K562 (cell line): ENCODE data around the gene ANKS3. TPM values are rescaled to one million over a fixed set of nuclear protein-coding genes. Genes with fewer than 3 reads are reported as not detected.

Source experiments
- ARNT ChIP-seq, 2 experiments: fragments of 450-650 bp; IDR thresholded peaks; 2 replicates each; pipeline ENCODE4 v1.6.1; 2016; ENCODE audit warnings: mild to moderate bottlenecking in 1 of 2
- BCL6 ChIP-seq: fragments of 250-450 bp; sonication (Bioruptor Pico); IDR thresholded peaks from 2 replicates; pipeline ENCODE4 v1.4.0; 2020
- BHLHE40 ChIP-seq: IDR thresholded peaks from 2 replicates; pipeline ENCODE4 v1.6.1; 2011; ENCODE audit warnings: low read length, improper control_type of control experiment
- CBX2 ChIP-seq: fragments of 200-600 bp; sonication (generic); IDR thresholded peaks from one replicate; pipeline ENCODE4 v1.6.1; 2012; ENCODE audit warnings: mild to moderate bottlenecking, low read length, inconsistent platforms; ENCODE audit not compliant: insufficient read depth, poor library complexity, severe bottlenecking
- CBX3 ChIP-seq, 2 experiments: IDR thresholded peaks; 1 replicate in 1 of 2; 2 replicates in 1 of 2; pipeline ENCODE4 v1.6.1; 2012; ENCODE audit warnings: inconsistent platforms in 2 of 2, low read length in 2 of 2, borderline replicate concordance in 1 of 2, control low read depth in 1 of 2
- CSDE1 ChIP-seq, 2 experiments: fragments of 450-650 bp; IDR thresholded peaks; 2 replicates each; pipeline ENCODE4 v1.6.1; 2016; ENCODE audit warnings: mild to moderate bottlenecking in 1 of 2
- EHMT2 ChIP-seq: fragments of 450-650 bp; IDR thresholded peaks from 2 replicates; pipeline ENCODE4 v1.6.1; 2018; ENCODE audit warnings: antibody characterized with exemption
- FUS ChIP-seq: fragments of 200-400 bp; formaldehyde crosslinking; optimal IDR thresholded peaks from 2 replicates; pipeline ENCODE3; 2017; ENCODE audit warnings: low read depth, low read length
- KLF1 ChIP-seq: fragments of 450-650 bp; IDR thresholded peaks from 2 replicates; pipeline ENCODE4 v1.6.1; 2016; ENCODE audit warnings: missing genetic modification characterization, missing compliant biosample characterization
- KLF16 ChIP-seq: IDR thresholded peaks from 2 replicates; pipeline ENCODE4 v1.6.1; 2016; ENCODE audit warnings: antibody characterized with exemption
- RBM22 ChIP-seq: fragments of 200-400 bp; formaldehyde crosslinking; IDR thresholded peaks from 2 replicates; pipeline ENCODE4 v1.6.1; 2018; ENCODE audit warnings: low read length, low read depth; ENCODE audit not compliant: poor library complexity, severe bottlenecking
- SRSF9 ChIP-seq: fragments of 200-400 bp; formaldehyde crosslinking; IDR thresholded peaks from 2 replicates; pipeline ENCODE4 v1.6.1; 2017; ENCODE audit warnings: low read depth, low read length, borderline replicate concordance
- TAL1 ChIP-seq: fragments of 450-650 bp; IDR thresholded peaks from 2 replicates; pipeline ENCODE4 v1.6.1; 2016; ENCODE audit warnings: mild to moderate bottlenecking
- ZBTB1 ChIP-seq: sonication (generic); formaldehyde crosslinking; IDR thresholded peaks from 2 replicates; pipeline ENCODE4 v1.8.1; 2023; ENCODE audit warnings: missing genetic modification reagents, low read depth, mild to moderate bottlenecking, borderline replicate concordance
- ZNF316 ChIP-seq: fragments of 450-650 bp; IDR thresholded peaks from 2 replicates; pipeline ENCODE4 v1.6.1; 2016
- ZNF347 ChIP-seq: fragments of 450-650 bp; formaldehyde crosslinking; IDR thresholded peaks from 2 replicates; pipeline ENCODE4 v1.4.0; 2020; ENCODE audit warnings: low read depth, mild to moderate bottlenecking, moderate library complexity
- ZNF584 ChIP-seq: fragments of 200-800 bp; sonication (Bioruptor generic); IDR thresholded peaks from 2 replicates; pipeline ENCODE4 v1.6.1; 2016; ENCODE audit warnings: low read depth, mild to moderate bottlenecking, missing genetic modification characterization, missing compliant biosample characterization
- polyA plus RNA-seq, 8 experiments: library from polyadenylated mRNA; depleted of rRNA in 4 of 8; stranded (reverse) in 5 of 8; unstranded in 3 of 8; fragments of >200 nt; fragmentation: Nextera tagmentation in 2 of 8; fragmentation: Illumina TruSeq in 1 of 8; extraction: Ambion mirVana in 2 of 8; extraction: Trizol in 1 of 8; gene quantifications; 2 replicates each; pipeline versions ENCODE4 v1.2.1 to v1.2.3, GENCODE V29; 2011 to 2014; ENCODE audit warnings: inconsistent platforms in 1 of 8, missing spikeins in 1 of 8
- total RNA-seq, 7 experiments: library from RNA; depleted of rRNA in 6 of 7; stranded (reverse); fragments of >200 nt in 6 of 7; fragmentation: Illumina TruSeq in 2 of 7; extraction: Trizol in 2 of 7; gene quantifications; 2 replicates each; pipeline versions ENCODE4 v1.2.1 to v1.2.3, GENCODE V29; 2011 to 2021; ENCODE audit warnings: low replicate concordance in 1 of 7
- TF ChIP-seq, protein P1 (sequence below), 2 experiments: fragments of 450-650 bp in 1 of 2; IDR thresholded peaks; 2 replicates each; pipeline ENCODE4 v1.6.1; 2011 to 2017; ENCODE audit warnings: low read depth in 2 of 2, antibody characterized with exemption in 1 of 2, borderline replicate concordance in 1 of 2, low read length in 1 of 2, mild to moderate bottlenecking in 1 of 2, mixed read lengths in 1 of 2; ENCODE audit not compliant: control insufficient read depth in 1 of 2
- TF ChIP-seq, protein P2 (sequence below): fragments of 150-350 bp; conservative IDR thresholded peaks from 2 replicates; pipeline ENCODE4 v1.6.1; 2014; ENCODE audit warnings: low read length
- TF ChIP-seq, protein P3 (sequence below): fragments of 450-650 bp; formaldehyde crosslinking; IDR thresholded peaks from 2 replicates; pipeline ENCODE4 v1.4.0; 2020; ENCODE audit warnings: mild to moderate bottlenecking, moderate library complexity

ANKS3 gene
- total and polyA plus RNA-seq, 9 of the 15 experiments (the other 6 are each of a cell fraction or from before 2014, with no cell fraction given): 0.43 to 25.7 (median 14.8) TPM

DNA sequence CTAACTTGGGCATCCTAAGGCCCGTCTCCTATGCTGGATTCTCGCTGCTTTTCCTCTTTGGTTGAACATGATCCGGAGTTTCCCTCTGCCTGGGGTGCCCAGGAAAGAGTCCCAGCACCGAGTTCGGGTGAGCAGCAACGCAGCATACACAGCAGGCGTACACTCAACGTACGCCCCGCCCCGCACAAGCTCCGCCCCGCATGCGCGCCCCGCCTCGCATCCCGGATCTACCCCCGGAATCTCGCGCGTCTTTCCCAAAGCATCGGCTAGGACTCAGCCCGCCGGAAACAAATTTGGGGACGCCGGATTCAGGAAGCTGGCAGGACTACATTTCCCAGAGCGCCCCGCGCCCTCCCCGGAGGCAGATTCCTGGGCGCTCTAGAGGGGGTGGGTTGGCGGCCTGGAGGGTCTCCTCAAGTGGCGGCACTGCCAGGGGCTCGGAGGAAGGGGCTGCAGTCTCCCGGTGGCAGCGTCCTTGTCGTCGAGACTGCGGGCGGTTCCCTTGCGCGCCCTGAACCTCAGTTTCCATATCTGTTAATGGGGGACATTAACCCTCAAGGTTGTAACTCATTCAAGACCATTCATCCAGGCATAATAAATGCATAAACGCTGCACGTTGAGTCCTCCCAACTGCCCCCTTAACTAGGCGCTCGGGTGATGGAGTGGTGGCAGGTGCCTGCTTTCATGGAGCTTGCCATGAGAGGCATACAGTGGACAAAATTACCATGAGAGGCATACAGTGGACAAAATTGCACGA is 34.7 kb upstream of the ANKS3 start (continued):
- TF ChIP-seq, protein P1, sequence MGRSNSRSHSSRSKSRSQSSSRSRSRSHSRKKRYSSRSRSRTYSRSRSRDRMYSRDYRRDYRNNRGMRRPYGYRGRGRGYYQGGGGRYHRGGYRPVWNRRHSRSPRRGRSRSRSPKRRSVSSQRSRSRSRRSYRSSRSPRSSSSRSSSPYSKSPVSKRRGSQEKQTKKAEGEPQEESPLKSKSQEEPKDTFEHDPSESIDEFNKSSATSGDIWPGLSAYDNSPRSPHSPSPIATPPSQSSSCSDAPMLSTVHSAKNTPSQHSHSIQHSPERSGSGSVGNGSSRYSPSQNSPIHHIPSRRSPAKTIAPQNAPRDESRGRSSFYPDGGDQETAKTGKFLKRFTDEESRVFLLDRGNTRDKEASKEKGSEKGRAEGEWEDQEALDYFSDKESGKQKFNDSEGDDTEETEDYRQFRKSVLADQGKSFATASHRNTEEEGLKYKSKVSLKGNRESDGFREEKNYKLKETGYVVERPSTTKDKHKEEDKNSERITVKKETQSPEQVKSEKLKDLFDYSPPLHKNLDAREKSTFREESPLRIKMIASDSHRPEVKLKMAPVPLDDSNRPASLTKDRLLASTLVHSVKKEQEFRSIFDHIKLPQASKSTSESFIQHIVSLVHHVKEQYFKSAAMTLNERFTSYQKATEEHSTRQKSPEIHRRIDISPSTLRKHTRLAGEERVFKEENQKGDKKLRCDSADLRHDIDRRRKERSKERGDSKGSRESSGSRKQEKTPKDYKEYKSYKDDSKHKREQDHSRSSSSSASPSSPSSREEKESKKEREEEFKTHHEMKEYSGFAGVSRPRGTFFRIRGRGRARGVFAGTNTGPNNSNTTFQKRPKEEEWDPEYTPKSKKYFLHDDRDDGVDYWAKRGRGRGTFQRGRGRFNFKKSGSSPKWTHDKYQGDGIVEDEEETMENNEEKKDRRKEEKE (IDR thresholded peaks at IDR 0.05; ENCODE audit: borderline replicate concordance in 1 of 2, control insufficient read depth in 1 of 2, low read depth in 2 of 2, low read length in 1 of 2): no peak
- TF ChIP-seq TAL1: no peak
- TF ChIP-seq ZNF347 (CRISPR knock-in tag): no peak
- no peak for TF ChIP-seq ZBTB1
- TF ChIP-seq BHLHE40: no peak
- no peak for TF ChIP-seq SRSF9
- TF ChIP-seq RBM22: no peak
- no peak for TF ChIP-seq KLF16
- TF ChIP-seq CBX2: no peak
- no peak for TF ChIP-seq CBX3 (IDR thresholded peaks at IDR 0.05; ENCODE audit: borderline replicate concordance in 1 of 2, low read length in 2 of 2)
- TF ChIP-seq ZNF316: no peak
- no peak for TF ChIP-seq EHMT2
- no peak for TF ChIP-seq FUS
- TF ChIP-seq, protein P2, sequence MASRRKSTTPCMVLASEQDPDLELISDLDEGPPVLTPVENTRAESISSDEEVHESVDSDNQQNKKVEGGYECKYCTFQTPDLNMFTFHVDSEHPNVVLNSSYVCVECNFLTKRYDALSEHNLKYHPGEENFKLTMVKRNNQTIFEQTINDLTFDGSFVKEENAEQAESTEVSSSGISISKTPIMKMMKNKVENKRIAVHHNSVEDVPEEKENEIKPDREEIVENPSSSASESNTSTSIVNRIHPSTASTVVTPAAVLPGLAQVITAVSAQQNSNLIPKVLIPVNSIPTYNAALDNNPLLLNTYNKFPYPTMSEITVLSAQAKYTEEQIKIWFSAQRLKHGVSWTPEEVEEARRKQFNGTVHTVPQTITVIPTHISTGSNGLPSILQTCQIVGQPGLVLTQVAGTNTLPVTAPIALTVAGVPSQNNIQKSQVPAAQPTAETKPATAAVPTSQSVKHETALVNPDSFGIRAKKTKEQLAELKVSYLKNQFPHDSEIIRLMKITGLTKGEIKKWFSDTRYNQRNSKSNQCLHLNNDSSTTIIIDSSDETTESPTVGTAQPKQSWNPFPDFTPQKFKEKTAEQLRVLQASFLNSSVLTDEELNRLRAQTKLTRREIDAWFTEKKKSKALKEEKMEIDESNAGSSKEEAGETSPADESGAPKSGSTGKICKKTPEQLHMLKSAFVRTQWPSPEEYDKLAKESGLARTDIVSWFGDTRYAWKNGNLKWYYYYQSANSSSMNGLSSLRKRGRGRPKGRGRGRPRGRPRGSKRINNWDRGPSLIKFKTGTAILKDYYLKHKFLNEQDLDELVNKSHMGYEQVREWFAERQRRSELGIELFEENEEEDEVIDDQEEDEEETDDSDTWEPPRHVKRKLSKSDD: peak; percentile 72; the same call in 1 of the 2 replicates
- TF ChIP-seq, protein P3, sequence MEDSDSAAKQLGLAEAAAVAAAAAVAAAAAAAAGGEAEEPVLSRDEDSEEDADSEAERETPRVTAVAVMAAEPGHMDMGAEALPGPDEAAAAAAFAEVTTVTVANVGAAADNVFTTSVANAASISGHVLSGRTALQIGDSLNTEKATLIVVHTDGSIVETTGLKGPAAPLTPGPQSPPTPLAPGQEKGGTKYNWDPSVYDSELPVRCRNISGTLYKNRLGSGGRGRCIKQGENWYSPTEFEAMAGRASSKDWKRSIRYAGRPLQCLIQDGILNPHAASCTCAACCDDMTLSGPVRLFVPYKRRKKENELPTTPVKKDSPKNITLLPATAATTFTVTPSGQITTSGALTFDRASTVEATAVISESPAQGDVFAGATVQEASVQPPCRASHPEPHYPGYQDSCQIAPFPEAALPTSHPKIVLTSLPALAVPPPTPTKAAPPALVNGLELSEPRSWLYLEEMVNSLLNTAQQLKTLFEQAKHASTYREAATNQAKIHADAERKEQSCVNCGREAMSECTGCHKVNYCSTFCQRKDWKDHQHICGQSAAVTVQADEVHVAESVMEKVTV: no peak
- no peak for TF ChIP-seq KLF1 (tag)
- 0 out of 4 replicates have a peak, but pooled peaks of 1 of the 2 experiments have one; percentile 28 for TF ChIP-seq ARNT (IDR thresholded peaks at IDR 0.05)
- TF ChIP-seq ZNF584 (CRISPR knock-in tag): no peak
- no peak for TF ChIP-seq CSDE1 (IDR thresholded peaks at IDR 0.05)
- no peak for TF ChIP-seq BCL6 (CRISPR knock-in tag)
